Caco-2 (cell line): ENCODE data around the gene ZNF48. TPM values are rescaled to one million over a fixed set of nuclear protein-coding genes. Genes with fewer than 3 reads are reported as not detected.

ENCODE experiments used
- BruUV-seq: library from RNA; stranded (reverse); fragments of 400-500 nt; replicated peaks from 2 replicates; lab custom pipeline; 2021; lab: Mats Ljungman, UMichigan
- CTCF ChIA-PET: fragments of 300-600 bp; sonication (Branson Sonifier 250); formaldehyde crosslinking; loops from one replicate; lab custom pipeline; 2022; ENCODE audit warnings: antibody characterized with exemption; lab: Charles Lee
- POLR2A ChIA-PET: fragments of 300-600 bp; sonication (Branson Sonifier 250); formaldehyde crosslinking; loops from one replicate; lab custom pipeline; 2022; ENCODE audit warnings: antibody characterized with exemption; lab: Charles Lee
- DNase-seq, 2 experiments: peaks; one replicate each; pipeline versions ENCODE4 v3.0.0 to v3.0.0-alpha.2; 2020 to 2022
- H3K27me3 ChIP-seq: replicated peaks from 2 replicates; pipeline ENCODE4 v1.6.0; 2011; ENCODE audit warnings: low read length; ENCODE audit not compliant: control insufficient read depth, insufficient read depth
- H3K36me3 ChIP-seq: 2 replicates; pipeline ENCODE4 v1.5.1; 2011; ENCODE audit warnings: low read length; ENCODE audit not compliant: control insufficient read depth, insufficient read depth
- H3K4me1 ChIP-seq: fragments of 250-450 bp; sonication (Bioruptor Pico); 2 replicates; pipeline ENCODE4 v1.5.1; 2020; ENCODE audit warnings: mild to moderate bottlenecking
- H3K4me3 ChIP-seq: 2 replicates; pipeline ENCODE4 v1.5.1; 2011; ENCODE audit warnings: low read depth, mild to moderate bottlenecking, control low read depth, low read length
- H3K9me3 ChIP-seq: fragments of 250-450 bp; sonication (Bioruptor Pico); 2 replicates; pipeline ENCODE4 v1.5.1; 2020; ENCODE audit warnings: mild to moderate bottlenecking, moderate library complexity
- H3K27ac Mint-ChIP-seq: one replicate; pipeline ENCODE4 v1.8.0; 2022; ENCODE audit warnings: mixed read lengths; ENCODE audit not compliant: unreplicated experiment
- H3K27me3 Mint-ChIP-seq: one replicate; pipeline ENCODE4 v1.8.0; 2022; ENCODE audit warnings: mixed read lengths; ENCODE audit not compliant: insufficient read depth, unreplicated experiment
- H3K36me3 Mint-ChIP-seq: one replicate; pipeline ENCODE4 v1.8.0; 2022; ENCODE audit warnings: mild to moderate bottlenecking, mixed read lengths; ENCODE audit not compliant: insufficient read depth, unreplicated experiment
- H3K4me1 Mint-ChIP-seq: one replicate; pipeline ENCODE4 v1.8.0; 2022; ENCODE audit warnings: low read depth, mixed read lengths; ENCODE audit not compliant: unreplicated experiment
- H3K4me3 Mint-ChIP-seq: one replicate; pipeline ENCODE4 v1.8.0; 2022; ENCODE audit warnings: mild to moderate bottlenecking, moderate library complexity, mixed read lengths; ENCODE audit not compliant: unreplicated experiment
- H3K9me3 Mint-ChIP-seq: one replicate; pipeline ENCODE4 v1.8.0; 2022; ENCODE audit warnings: mixed read lengths; ENCODE audit not compliant: unreplicated experiment
- CTCF ChIP-seq, 2 experiments: fragments of 200-600 bp in 1 of 2; IDR thresholded peaks; 1 replicate in 1 of 2; 2 replicates in 1 of 2; pipeline versions ENCODE4 v1.5.1 to v1.8.0; 2011 to 2022; ENCODE audit warnings: antibody characterized with exemption in 1 of 2, control low read depth in 1 of 2, inconsistent platforms in 1 of 2, low read depth in 1 of 2, low read length in 1 of 2, mild to moderate bottlenecking in 1 of 2, moderate library complexity in 1 of 2; ENCODE audit not compliant: insufficient read depth in 1 of 2, severe bottlenecking in 1 of 2, unreplicated experiment in 1 of 2
- intact Hi-C: fragments of 100-400 bp; cut with micrococcal nuclease; formaldehyde crosslinking; loops from one replicate; pipeline ENCODE4 v1.10.0; 2022; ENCODE audit not compliant: unreplicated experiment
- total RNA-seq: library from RNA; stranded (reverse); gene quantifications from 2 replicates; pipeline ENCODE4 v1.2.3, GENCODE V29; 2022

The ZNF48 gene
- total RNA-seq, 1 experiment from 2014 or later: 13.4 TPM

- H3K27ac Mint-ChIP-seq: peak overlapping the region; percentile 69
- TF ChIP-seq CTCF (IDR thresholded peaks at IDR 0.05; ENCODE audit: insufficient read depth in 1 of 2, low read depth in 1 of 2, low read length in 1 of 2, severe bottlenecking in 1 of 2, unreplicated experiment in 1 of 2): no peak
- H3K4me3 ChIP-seq: no peak overlapping the region
- ChIA-PET CTCF (interaction anchor here (0.6 to 1.2 kb wide), 5 partner anchors 16 to 210 kb away, joined by 3 to 5 read pairs (median 3); partner anchors contain the start of gene DCTPP1), POLR2A (interaction anchor here (0.8 to 1.5 kb wide), 4 partner anchors 16 to 31 kb away, joined by 3 to 4 read pairs (median 3); no protein-coding TSS in a partner anchor)
- H3K27me3 Mint-ChIP-seq: no peaks in the 10 kb centered on the region
- no peaks in the 10 kb centered on the region for H3K27me3 ChIP-seq
- peaks cover 18% of the 10 kb centered on the region for H3K4me1 ChIP-seq
- no peaks in the 10 kb centered on the region for H3K9me3 Mint-ChIP-seq
- peaks cover 14% of the 10 kb centered on the region for H3K36me3 Mint-ChIP-seq
- H3K4me3 Mint-ChIP-seq: peak overlapping the region; percentile 60
- no TSS peak for BruUV-seq
- peaks cover 18% of the 10 kb centered on the region for H3K4me1 Mint-ChIP-seq
- no peaks in the 10 kb centered on the region for H3K9me3 ChIP-seq
- no peaks in the 10 kb centered on the region for H3K36me3 ChIP-seq
- peak; percentile 38 to 39 for DNase-seq
- intact Hi-C loops: loop anchor here (10.0 kb wide), 1 partner anchor 337 kb away; the partner anchor contains the start of gene ALDOA
Observed at GRCh38 chr16:30401768-30402425, 6.7 kb downstream of the ZNF48 start.

- peaks cover 20% of the 10 kb centered on the region for H3K4me1 ChIP-seq
- H3K4me3 Mint-ChIP-seq: peak overlapping the region; percentile 87
- intact Hi-C loops: loop anchor here (5.0 to 10.0 kb wide), 2 partner anchors 49 to 342 kb away; partner anchors contain the start of genes ALDOA and CD2BP2
- H3K36me3 Mint-ChIP-seq: peaks cover 7% of the 10 kb centered on the region
- peaks cover 9% of the 10 kb centered on the region for H3K4me1 Mint-ChIP-seq
- H3K36me3 ChIP-seq: no peaks in the 10 kb centered on the region; the same call in 1 of the 2 replicates
- H3K9me3 ChIP-seq: no peaks in the 10 kb centered on the region
- TSS peak; percentile 95 for BruUV-seq
- ChIA-PET POLR2A (interaction anchor here (1.0 to 2.3 kb wide), 4 partner anchors 11 to 36 kb away, joined by 4 to 15 read pairs (median 9); partner anchors contain the start of genes DCTPP1, TBC1D10B and ZNF48), CTCF (interaction anchor here (1.0 to 2.3 kb wide), 4 partner anchors 9 to 36 kb away, joined by 3 to 14 read pairs (median 8); partner anchors contain the start of genes DCTPP1, TBC1D10B and ZNF48)
- H3K27ac Mint-ChIP-seq: peak overlapping the region; percentile 94
- no peaks in the 10 kb centered on the region for H3K9me3 Mint-ChIP-seq
- H3K27me3 Mint-ChIP-seq: no peaks in the 10 kb centered on the region
- peak overlapping the region; percentile 87 for H3K4me3 ChIP-seq
- no peak for DNase-seq
- no peak for TF ChIP-seq CTCF (IDR thresholded peaks at IDR 0.05; ENCODE audit: insufficient read depth in 1 of 2, low read depth in 1 of 2, low read length in 1 of 2, severe bottlenecking in 1 of 2, unreplicated experiment in 1 of 2)
- no peaks in the 10 kb centered on the region for H3K27me3 ChIP-seq
Observed at GRCh38 chr16:30406795-30407101, 11.5 kb downstream of the ZNF48 start.

GRCh38 chr16:30407102-30407803 is 12.0 kb downstream of the ZNF48 start, which contains the start of gene ZNF771:
Gene ZNF771 (plus strand): TSS chr16:30407606. CDS start chr16:30408054, 448 bp downstream.
- Mint-ChIP-seq H3K4me3 (peak within 1 kb of the TSS; percentile 87), H3K27ac (peak within 1 kb of the TSS; percentile 94), H3K9me3 (no peaks in the 10 kb centered on the region), H3K27me3 (no peaks in the 10 kb centered on the region), H3K4me1 (peaks cover 7% of the 10 kb centered on the region), H3K36me3 (peaks cover 7% of the 10 kb centered on the region)
- no TSS peak for BruUV-seq
- Histone ChIP-seq H3K9me3 (no peaks in the 10 kb centered on the region), H3K4me3 (peak within 1 kb of the TSS; percentile 87), H3K36me3 (no peaks in the 10 kb centered on the region; the same call in 1 of the 2 replicates), H3K27me3 (no peaks in the 10 kb centered on the region), H3K4me1 (peaks cover 15% of the 10 kb centered on the region)
- intact Hi-C loops: loop anchor here (5.0 to 10.0 kb wide), 2 partner anchors 50 to 342 kb away; partner anchors contain the start of genes ALDOA and CD2BP2
- ChIA-PET CTCF (interaction anchor here (1.0 to 2.3 kb wide), 6 partner anchors 9 to 37 kb away, joined by 3 to 14 read pairs (median 8); partner anchors contain the start of genes DCTPP1, TBC1D10B and ZNF48), POLR2A (interaction anchor here (1.0 to 2.3 kb wide), 6 partner anchors 11 to 53 kb away, joined by 3 to 15 read pairs (median 6); partner anchors contain the start of genes DCTPP1, TBC1D10B and ZNF48)
- DNase-seq: peak; percentile 89 to 92
- no peak for TF ChIP-seq CTCF (IDR thresholded peaks at IDR 0.05; ENCODE audit: insufficient read depth in 1 of 2, low read depth in 1 of 2, low read length in 1 of 2, severe bottlenecking in 1 of 2, unreplicated experiment in 1 of 2)
